Measurements from ENCODE around the gene MBNL3.
"Not testable (repeated sequence)": the region's sequence is repeated elsewhere in the genome, so short reads cannot be mapped to it uniquely, and the experiment has no call there.

Gene MBNL3

DNA sequence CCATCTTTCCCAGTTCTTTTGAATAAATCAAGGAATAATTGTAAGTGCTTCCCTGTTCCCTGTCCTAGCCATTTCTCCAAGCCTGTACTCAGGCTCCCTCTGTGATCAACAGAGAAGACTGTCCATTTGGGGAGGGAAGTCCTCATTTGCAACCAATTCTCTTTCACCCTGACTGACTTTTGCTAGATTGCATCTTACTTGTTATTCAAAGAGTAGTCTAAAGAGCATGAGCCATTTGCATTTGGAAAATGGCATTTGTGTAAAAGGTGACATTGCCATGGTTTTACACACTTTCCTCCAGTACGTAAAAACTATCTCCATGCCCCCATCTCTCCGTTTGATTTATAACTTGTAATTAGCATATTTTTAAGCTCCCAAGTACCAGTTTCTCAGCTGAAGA lies 110.6 kb downstream of the MBNL3 start:
- no peak for DNase-seq (ENCODE audit: low read depth in 1 of 2, low spot score in 1 of 2)

DNA sequence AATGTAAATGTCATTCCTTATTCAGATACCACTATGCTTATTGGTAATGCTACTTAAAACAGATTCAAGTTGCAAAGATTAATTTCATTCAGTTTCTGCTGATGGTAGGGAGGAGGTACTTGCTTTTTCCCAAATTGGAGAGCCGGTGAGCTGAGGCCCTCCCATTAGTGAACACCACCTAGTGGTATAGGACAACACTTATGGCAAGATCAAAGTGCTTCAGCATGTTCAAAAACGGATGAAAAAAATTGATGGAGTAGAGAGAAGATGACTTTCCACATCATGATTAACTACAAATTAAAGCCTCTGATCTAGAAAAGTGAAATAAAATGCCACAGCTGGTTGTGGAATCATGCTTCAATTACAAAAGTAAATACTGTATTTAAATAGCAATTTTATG lies 112.9 kb downstream of the MBNL3 start:
- DNase-seq (ENCODE audit: low read depth in 1 of 2, low spot score in 1 of 2), result no peak

DNA sequence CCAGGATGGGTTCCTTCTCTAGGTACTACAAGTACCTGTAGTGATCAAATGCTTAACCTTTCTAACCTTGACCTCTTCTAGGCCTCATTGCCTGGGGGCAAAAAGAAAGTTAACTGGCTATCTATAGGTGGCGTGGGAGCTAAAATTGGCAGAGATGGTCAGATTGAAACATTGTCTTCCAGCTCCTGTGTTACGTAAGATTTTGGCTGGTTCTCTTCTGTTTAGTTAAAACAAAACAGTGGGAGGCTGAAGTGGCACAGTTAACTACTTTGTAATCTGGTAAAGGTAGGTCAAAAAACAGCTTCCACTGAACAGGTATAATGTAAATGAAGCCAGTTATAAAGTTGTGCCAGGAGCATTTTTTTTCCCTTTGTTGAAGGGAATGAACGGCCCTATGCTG lies 115.2 kb downstream of the MBNL3 start:
- DNase-seq (ENCODE audit: low read depth in 1 of 2, low spot score in 1 of 2), result no peak

DNA sequence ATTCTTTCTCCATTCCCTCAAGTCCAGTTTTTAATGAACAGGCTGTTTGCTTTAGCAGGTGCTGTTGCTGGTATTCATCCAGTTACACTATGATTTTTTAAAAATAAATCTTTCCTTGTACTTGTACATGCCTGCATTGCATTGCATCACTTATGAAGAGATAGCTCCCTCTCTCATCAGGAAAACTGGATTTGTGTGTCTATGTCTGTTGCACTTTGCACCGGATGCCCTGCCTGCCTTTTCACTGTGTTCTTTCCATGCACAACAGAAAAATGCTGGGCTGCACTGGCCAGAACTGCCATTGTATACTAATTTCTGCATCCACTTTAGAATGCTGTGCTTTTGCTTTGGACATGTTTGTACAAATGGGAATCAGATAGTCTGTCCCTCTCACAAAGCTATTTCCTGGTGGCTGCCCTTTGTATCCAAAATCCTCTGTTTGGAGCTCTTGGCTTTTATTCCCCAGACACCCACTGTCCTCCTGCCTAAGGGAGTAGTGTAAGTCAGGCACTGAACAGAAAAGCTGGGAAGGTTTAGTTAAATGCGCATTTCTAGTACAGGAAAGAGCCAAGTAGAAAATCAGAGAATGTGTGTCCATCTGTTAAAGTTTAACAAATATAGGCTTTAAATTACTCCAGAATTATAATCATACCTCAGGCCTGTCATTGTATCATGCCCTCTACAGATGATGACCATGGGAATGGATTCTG lies 119.1 kb downstream of the MBNL3 start:
- DNase-seq (ENCODE audit: low read depth in 1 of 2, low spot score in 1 of 2), result no peak

DNA sequence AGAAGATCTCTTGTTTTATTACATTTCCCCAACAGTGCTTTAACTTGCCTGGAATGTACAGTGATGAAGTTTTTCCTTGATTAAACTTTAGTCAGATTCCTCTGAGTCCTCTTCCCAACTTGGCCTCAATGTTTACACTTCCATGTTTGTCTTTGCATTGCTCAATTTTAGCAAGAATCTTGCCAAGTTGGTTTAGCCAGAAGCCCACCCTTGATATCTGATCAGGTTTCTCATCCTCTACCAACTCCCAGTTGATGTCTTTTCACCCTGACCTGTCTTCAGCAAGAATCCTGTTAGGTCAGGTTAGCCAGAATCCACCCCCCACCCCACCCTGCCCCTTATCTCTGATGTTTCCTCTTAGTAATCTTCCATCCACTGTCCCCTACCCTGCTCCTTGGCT lies 120.9 kb downstream of the MBNL3 start:
- no peak for DNase-seq (ENCODE audit: low read depth in 1 of 2, low spot score in 1 of 2)

DNA sequence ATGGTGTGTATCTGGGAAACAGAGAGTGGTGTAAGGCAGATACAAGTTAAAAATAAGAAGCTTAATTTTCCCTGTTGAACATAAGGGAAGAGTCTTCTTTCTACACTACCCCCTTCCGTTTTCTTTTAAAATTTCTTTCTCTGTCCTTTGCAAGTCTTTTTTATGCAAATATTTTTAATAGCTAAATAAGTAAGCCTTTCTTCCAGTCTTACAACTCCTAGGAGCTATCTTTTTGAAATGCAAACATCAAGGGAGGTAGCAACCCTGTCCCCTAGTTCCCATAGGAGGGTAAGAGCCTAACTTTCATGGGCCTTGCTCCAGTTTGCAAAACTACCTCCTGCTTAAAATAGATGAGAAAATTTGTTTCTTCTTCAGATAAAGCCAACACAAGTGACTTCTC lies 121.5 kb downstream of the MBNL3 start:
- no peak for DNase-seq (ENCODE audit: low read depth in 1 of 2, low spot score in 1 of 2)

DNA sequence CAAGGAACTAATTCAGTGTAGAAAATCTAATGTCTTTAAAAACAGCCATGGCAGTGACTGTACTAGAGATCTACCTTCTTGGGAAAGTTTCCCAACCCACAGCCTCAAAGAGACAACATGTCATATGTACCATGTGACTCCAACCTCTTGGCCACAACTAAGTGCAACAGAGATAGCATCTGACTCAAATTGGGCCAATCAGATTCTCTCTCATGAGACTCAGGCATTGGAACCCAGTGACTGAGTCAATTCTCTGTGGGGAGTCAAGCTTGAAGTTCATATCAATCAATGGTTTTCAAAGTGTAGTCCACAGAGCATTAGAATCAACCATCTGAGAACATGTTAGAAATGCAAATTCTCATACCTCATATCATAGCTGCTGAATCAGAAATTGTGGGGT lies 123.3 kb downstream of the MBNL3 start:
- no peak for DNase-seq (ENCODE audit: low read depth in 1 of 2, low spot score in 1 of 2)

DNA sequence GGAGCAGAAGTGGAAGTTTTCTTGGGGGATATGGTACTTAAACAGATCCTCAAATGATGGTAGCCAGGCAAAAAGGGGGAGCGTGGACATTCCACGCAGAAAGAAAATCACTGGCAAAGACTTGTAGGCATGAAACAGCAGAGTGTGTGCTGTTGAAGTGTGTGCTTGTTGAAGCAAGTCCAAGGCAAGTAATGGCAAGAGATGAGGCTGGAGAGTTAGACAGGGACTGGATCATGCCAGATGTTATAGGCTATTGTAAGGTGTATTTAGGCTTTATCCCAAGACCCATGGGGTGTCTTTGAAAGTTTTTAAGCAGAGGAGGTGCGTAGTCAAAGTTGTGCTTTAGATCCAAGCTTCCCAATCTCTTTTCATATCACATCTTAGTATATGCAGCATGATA lies 124.5 kb downstream of the MBNL3 start:
- no peak for DNase-seq (ENCODE audit: low read depth in 1 of 2, low spot score in 1 of 2)

DNA sequence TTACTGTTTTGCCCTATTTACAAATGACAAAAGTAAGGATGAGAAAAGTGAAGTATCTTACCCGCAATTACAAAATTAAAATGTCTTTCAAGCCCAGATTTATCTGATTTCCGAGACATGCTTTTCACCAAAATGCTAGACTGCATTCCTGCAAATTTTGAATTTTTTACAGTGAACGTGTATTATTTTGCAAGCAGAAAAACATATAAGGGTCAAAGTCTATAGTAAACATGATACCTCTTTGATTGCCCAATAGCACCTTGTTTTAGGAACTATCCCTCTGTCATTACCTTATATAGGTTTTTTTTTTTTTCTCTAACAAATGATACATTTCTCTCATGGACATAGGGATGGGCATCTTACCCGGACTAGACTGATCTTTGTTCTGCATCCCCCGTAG lies 135.4 kb downstream of the MBNL3 start:
- no peak for DNase-seq (ENCODE audit: low read depth in 1 of 2, low spot score in 1 of 2)

DNA sequence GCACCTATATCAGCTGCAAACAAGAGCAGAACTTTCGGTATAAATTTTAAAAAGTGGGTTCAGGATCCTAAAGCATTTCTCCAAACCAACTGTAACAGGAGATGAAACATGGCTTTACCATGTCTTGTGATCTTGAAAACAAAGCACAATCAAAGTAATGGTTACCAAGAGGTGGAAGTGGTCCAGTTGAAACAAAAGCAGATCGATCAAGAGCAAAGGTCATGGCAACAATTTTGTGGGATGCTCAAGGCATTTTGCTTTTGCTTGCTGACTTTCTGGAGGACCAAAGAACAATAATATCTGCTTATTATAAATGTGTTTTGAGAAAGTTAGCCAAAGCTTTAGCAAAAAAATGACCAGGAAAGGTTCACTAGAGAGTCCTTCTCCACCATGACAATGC lies 152.7 kb downstream of the MBNL3 start:
- DNase-seq (ENCODE audit: low read depth in 1 of 2, low spot score in 1 of 2), result no peak

DNA sequence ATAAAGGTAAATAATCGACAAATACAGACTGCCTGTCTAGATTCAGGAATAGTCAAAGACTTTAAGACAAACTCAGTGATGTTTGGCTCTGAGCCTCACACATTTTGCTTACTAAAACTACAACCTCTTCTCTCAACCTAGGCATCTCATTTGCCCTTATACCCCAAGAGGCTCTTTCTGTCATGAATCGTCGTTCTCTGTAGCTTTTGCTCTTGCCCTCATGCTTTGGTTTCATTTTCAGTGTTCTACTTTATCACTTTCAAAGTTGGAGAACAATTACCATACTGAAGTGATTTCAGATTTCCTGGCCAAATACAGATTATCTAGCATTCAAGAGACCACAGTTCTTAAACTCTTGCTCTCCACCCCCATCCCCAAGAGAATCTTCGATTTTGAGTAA lies 155.5 kb downstream of the MBNL3 start:
- DNase-seq (ENCODE audit: low read depth in 1 of 2, low spot score in 1 of 2), result no peak

DNA sequence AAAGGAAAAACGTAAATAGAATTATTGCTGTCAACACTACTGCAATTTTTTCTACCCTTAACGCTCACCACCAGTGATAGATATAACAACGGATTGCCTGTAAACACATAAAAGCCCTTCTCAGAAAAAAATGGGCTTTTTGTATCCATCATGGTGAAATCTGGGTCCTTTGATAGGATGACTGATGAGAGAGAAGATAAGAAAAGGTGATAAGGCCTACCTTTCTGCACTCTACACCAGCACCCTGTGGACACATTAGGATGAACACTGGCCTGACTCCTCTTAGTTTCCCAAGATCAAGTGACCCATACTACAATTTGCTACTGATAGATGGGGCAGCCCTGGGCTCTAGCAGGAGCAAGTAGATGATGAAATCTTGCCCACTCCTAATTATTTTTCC lies 157.3 kb downstream of the MBNL3 start:
- DNase-seq (ENCODE audit: low read depth in 1 of 2, low spot score in 1 of 2), result no peak

DNA sequence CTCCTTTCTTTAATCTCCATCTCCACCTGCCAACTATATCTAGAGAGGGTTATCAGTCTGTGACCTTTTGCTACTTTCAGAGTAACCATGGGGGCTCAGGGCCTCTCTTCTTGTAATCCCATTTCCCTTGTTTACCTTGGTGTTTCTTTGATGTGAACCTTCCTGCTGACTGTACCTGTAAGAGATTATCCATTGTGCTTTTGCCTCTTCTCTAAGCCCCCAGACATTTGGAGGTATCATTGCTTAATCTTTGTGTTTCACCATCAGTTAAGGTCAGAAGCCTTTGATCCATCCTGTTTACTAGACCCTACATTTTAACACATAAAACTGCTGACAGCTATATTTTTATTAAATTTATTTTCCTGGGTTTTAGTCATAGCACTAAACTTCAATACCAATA lies 157.8 kb downstream of the MBNL3 start:
- no peak for DNase-seq (ENCODE audit: low read depth in 1 of 2, low spot score in 1 of 2)

DNA sequence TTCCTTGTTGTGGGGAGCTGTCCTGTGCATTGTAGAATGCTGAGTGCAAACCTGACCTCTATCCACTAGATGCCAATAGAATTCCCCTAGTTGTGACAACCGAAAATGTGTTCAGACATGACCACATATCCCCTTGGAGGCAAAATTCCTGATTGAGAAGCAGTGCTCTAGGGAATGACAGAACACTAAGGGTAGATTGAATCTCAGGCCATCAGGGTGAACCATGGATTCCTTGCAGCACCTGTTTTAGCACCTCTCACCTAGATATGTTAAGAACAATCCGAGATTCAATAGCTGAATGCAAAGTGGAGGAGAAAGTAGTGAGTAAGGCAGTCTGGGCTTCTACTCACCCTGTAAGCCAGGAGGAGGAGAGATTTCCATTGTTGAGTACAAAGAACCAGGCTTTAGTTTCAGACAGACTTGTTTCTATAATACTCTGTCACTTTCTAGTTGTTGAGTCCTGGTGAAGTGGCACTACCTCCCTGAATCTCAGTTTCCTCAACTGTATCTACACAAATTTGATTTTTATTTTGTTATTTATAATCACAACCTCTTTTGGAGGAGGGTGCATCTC lies 158.6 kb downstream of the MBNL3 start:
- no peak for DNase-seq (ENCODE audit: low read depth in 1 of 2, low spot score in 1 of 2)

DNA sequence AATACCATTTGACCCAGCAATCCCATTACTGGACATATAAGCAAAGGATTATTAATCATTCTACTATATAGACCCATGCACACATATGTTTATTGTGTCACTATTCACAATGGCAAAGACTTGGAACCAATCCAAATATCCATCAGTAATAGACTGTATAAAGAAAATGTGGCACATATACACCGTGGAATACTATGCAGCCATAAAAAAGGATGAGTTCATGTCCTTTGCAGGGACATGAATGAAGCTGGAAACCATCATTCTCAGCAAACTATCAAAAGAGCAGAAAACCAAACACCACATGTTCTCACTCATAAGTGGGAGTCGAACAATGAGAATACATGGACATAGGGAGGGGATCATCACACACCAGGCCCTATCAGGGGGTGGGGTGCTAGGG lies 161.9 kb downstream of the MBNL3 start:
- DNase-seq (ENCODE audit: low read depth in 1 of 2, low spot score in 1 of 2), result not testable (repeated sequence)

All from activated CD4-positive, alpha-beta T cell treated with anti-CD3 and anti-CD28 coated beads, Interleukin-2, amount 50 U/mL, for 24 hours (primary cell).